Keratinocyte (primary cell): Measurements from ENCODE around the gene TEX12. TPM values are rescaled to one million over a fixed set of nuclear protein-coding genes. Genes with fewer than 3 reads are reported as not detected.
"Not testable (repeated sequence)": the region's sequence is repeated elsewhere in the genome, so short reads cannot be mapped to it uniquely, and the experiment has no call there.

Experiments
- DNase-seq: peaks from one replicate; pipeline ENCODE4 v3.0.0-alpha.2; 2011; ENCODE audit warnings: low read depth, missing footprints, low spot score
- FAIRE-seq: peaks from 2 replicates; lab custom pipeline; 2011; peaks lifted over from hg19 to GRCh38; lab: Jason Lieb, UNC
- H2AFZ ChIP-seq: 2 replicates; pipeline ENCODE4 v1.6.0; 2012; ENCODE audit warnings: low read length, control low read depth, inconsistent platforms; ENCODE audit not compliant: control insufficient read depth
- H3K27ac ChIP-seq: 2 replicates; pipeline ENCODE4 v1.5.1; 2011; ENCODE audit warnings: low read length; ENCODE audit not compliant: control insufficient read depth, insufficient read depth
- H3K27me3 ChIP-seq: 3 replicates; pipeline ENCODE4 v1.6.0; 2011; ENCODE audit warnings: low read length; ENCODE audit not compliant: control insufficient read depth, insufficient read depth; ENCODE audit errors: extremely low read depth
- H3K36me3 ChIP-seq, 2 experiments: 2 replicates in 1 of 2; 3 replicates in 1 of 2; pipeline ENCODE4 v1.5.1; 2011; ENCODE audit warnings: low read length in 2 of 2, mild to moderate bottlenecking in 1 of 2; ENCODE audit not compliant: control insufficient read depth in 2 of 2, insufficient read depth in 2 of 2; ENCODE audit errors: extremely low read depth in 1 of 2
- H3K4me1 ChIP-seq: 3 replicates; pipeline ENCODE4 v1.5.1; 2011; ENCODE audit warnings: low read length; ENCODE audit not compliant: control insufficient read depth, insufficient read depth; ENCODE audit errors: extremely low read depth
- H3K4me2 ChIP-seq: 3 replicates; pipeline ENCODE4 v1.6.0; 2011; ENCODE audit warnings: low read depth, low read length; ENCODE audit not compliant: control insufficient read depth, insufficient read depth; ENCODE audit errors: extremely low read depth
- H3K4me3 ChIP-seq, 3 experiments: fragments of 200-600 bp in 1 of 3; sonication (generic) in 1 of 3; 2 replicates in 2 of 3; 3 replicates in 1 of 3; pipeline ENCODE4 v1.5.1; 2011 to 2016; ENCODE audit warnings: low read length in 3 of 3, mild to moderate bottlenecking in 3 of 3, control low read depth in 2 of 3, inconsistent platforms in 1 of 3, low read depth in 1 of 3, mixed read lengths in 1 of 3, mixed run types in 1 of 3, moderate library complexity in 1 of 3; ENCODE audit not compliant: control insufficient read depth in 2 of 3, insufficient read depth in 2 of 3; ENCODE audit errors: extremely low read depth in 1 of 3
- H3K79me2 ChIP-seq: 2 replicates; pipeline ENCODE4 v1.6.0; 2012; ENCODE audit warnings: low read length; ENCODE audit not compliant: control insufficient read depth, insufficient read depth
- H3K9ac ChIP-seq: 3 replicates; pipeline ENCODE4 v1.6.0; 2011; ENCODE audit warnings: low read length; ENCODE audit not compliant: control insufficient read depth, insufficient read depth; ENCODE audit errors: extremely low read depth
- H3K9me1 ChIP-seq: 3 replicates; pipeline ENCODE4 v1.6.0; 2011; ENCODE audit warnings: low read length; ENCODE audit not compliant: control insufficient read depth, insufficient read depth; ENCODE audit errors: extremely low read depth
- H3K9me3 ChIP-seq: 2 replicates; pipeline ENCODE4 v1.5.1; 2012; ENCODE audit warnings: low read depth, low read length; ENCODE audit not compliant: control insufficient read depth
- H4K20me1 ChIP-seq: 3 replicates; pipeline ENCODE4 v1.6.0; 2011; ENCODE audit warnings: low read length; ENCODE audit not compliant: control insufficient read depth, insufficient read depth; ENCODE audit errors: extremely low read depth
- EZH2 ChIP-seq: IDR thresholded peaks from one replicate; pipeline ENCODE4 v1.6.1; 2012; ENCODE audit warnings: inconsistent platforms, mild to moderate bottlenecking, low read length, moderate library complexity
- dilution Hi-C: fragments of 300-500 bp; cut with MboI; formaldehyde crosslinking; loops from one replicate; pipeline ENCODE4 v1.7.0; 2020; ENCODE audit warnings: low sequenced_read_pairs; ENCODE audit not compliant: extremely low pct_ligation_motif_present
- polyA plus RNA-seq, 5 experiments: library from polyadenylated mRNA; depleted of rRNA in 3 of 5; stranded (reverse) in 3 of 5; stranded (forward) in 1 of 5; unstranded in 1 of 5; fragments of >200 nt; gene quantifications; 1 replicate in 1 of 5; 2 replicates in 3 of 5; 3 replicates in 1 of 5; pipeline versions ENCODE4 v1.2.1 to v1.2.3, GENCODE V29; 2011 to 2012; ENCODE audit warnings: missing spikeins in 2 of 5, low read depth in 1 of 5, low replicate concordance in 1 of 5
- TF ChIP-seq, protein P1 (sequence below), 3 experiments: IDR thresholded peaks in 1 of 3; conservative IDR thresholded peaks in 1 of 3; optimal IDR thresholded peaks in 1 of 3; 2 replicates in 2 of 3; 3 replicates in 1 of 3; pipeline versions ENCODE3 to v1.5.1; 2011; ENCODE audit warnings: low read length in 3 of 3, mild to moderate bottlenecking in 3 of 3, moderate library complexity in 2 of 3, control low read depth in 1 of 3, inconsistent platforms in 1 of 3; ENCODE audit not compliant: insufficient read depth in 2 of 3; ENCODE audit errors: extremely low read depth in 1 of 3

The TEX12 gene
- polyA plus RNA-seq, 1 donor (not counting 4 experiments of a cell fraction or from before 2014, with no cell fraction given) = not detected

DNA sequence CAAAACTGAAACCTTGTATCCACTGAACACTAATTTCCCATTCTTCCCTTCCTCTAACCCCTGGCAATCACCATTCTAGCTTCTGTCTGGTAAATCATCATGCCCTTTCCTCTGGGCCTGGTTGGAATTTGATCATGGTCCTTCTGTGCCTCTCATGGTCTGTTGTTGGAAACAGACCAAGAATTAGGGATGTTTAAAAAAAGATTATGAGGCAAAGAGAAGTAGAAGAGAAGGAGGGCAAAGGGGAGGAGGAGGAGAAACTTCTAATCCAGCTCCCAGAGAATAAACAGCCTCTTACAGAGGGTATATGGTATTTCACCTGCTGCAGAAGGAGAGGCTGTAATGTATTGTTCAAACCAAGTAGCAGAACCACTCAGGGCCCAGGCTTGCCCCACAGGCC, 18.7 kb downstream of the TEX12 start:
- dilution Hi-C loops = no loop called here
- FAIRE-seq (no peak), DNase-seq (no peak)
- Histone ChIP-seq H3K9me3 (no peaks in the 10 kb centered on the region), H3K9ac (no peak overlapping the region), H4K20me1 (no peaks in the 10 kb centered on the region), H3K9me1 (no peaks in the 10 kb centered on the region), H3K4me2 (no peak overlapping the region), H3K27me3 (no peaks in the 10 kb centered on the region), H2AFZ (no peak overlapping the region), H3K4me1 (no peaks in the 10 kb centered on the region), H3K79me2 (no peaks in the 10 kb centered on the region), H3K36me3 (no peaks in the 10 kb centered on the region), H3K27ac (no peak overlapping the region), H3K4me3 (no peak overlapping the region)
- TF ChIP-seq, protein P1, sequence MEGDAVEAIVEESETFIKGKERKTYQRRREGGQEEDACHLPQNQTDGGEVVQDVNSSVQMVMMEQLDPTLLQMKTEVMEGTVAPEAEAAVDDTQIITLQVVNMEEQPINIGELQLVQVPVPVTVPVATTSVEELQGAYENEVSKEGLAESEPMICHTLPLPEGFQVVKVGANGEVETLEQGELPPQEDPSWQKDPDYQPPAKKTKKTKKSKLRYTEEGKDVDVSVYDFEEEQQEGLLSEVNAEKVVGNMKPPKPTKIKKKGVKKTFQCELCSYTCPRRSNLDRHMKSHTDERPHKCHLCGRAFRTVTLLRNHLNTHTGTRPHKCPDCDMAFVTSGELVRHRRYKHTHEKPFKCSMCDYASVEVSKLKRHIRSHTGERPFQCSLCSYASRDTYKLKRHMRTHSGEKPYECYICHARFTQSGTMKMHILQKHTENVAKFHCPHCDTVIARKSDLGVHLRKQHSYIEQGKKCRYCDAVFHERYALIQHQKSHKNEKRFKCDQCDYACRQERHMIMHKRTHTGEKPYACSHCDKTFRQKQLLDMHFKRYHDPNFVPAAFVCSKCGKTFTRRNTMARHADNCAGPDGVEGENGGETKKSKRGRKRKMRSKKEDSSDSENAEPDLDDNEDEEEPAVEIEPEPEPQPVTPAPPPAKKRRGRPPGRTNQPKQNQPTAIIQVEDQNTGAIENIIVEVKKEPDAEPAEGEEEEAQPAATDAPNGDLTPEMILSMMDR (optimal IDR thresholded peaks at IDR 0.05 in 1 of 3, IDR thresholded peaks at IDR 0.05 in 1 of 3, conservative IDR thresholded peaks at IDR 0.05 in 1 of 3; ENCODE audit: extremely low read depth in 1 of 3, insufficient read depth in 2 of 3, low read length in 3 of 3) = no peak
- no peak for TF ChIP-seq EZH2

DNA sequence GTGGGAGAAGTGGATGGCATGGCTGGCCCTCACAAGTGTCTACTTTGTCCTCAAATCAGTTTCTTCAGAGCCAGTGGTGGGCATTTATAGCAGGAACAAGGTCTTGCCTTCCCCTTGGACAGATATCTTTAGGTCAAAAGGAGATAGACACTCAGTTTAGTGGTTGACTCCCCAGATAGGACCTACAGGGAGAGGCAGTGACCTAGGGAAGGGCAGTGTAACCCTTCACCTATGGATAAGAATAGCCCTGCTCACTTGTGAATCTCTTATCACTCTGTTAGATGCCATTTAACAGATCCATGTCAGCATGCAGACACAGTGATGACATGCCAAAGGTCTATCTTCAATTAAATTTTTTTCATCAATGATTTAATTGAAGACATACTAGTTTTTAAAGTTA, 19.1 kb downstream of the TEX12 start:
- Histone ChIP-seq H3K27ac (no peak overlapping the region), H3K9me1 (no peaks in the 10 kb centered on the region), H3K4me2 (no peak overlapping the region), H3K4me1 (no peaks in the 10 kb centered on the region), H3K9me3 (no peaks in the 10 kb centered on the region), H3K4me3 (no peak overlapping the region), H3K79me2 (no peaks in the 10 kb centered on the region), H3K9ac (no peak overlapping the region), H3K27me3 (no peaks in the 10 kb centered on the region), H3K36me3 (no peaks in the 10 kb centered on the region), H4K20me1 (no peaks in the 10 kb centered on the region), H2AFZ (no peak overlapping the region)
- TF ChIP-seq, protein P1 (optimal IDR thresholded peaks at IDR 0.05 in 1 of 3, IDR thresholded peaks at IDR 0.05 in 1 of 3, conservative IDR thresholded peaks at IDR 0.05 in 1 of 3; ENCODE audit: extremely low read depth in 1 of 3, insufficient read depth in 2 of 3, low read length in 3 of 3) = no peak
- no peak for TF ChIP-seq EZH2
- dilution Hi-C loops = no loop called here
- DNase-seq (no peak), FAIRE-seq (no peak)

DNA sequence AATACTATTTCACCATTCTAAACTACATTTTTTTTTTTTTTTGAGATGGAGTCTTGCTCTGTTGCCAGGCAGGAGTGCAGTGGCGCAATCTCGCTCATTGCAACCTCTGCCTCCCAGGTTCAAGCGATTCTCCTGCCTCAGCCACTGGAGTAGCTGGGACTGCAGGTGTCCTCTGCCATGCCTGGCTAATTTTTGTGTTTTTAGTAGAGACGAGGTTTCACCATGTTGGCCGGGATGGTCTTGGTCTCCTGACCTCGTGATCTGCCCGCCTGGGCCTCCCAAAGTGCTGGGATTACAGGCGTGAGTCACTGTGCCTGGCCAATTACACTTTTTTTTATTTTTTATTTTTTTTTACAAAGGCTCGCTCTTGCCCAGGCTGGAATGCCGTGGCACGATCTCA, 27.9 kb downstream of the TEX12 start:
- H3K36me3 ChIP-seq, dilution Hi-C loops, H3K79me2 ChIP-seq, H4K20me1 ChIP-seq, H3K9ac ChIP-seq, H3K9me1 ChIP-seq, H3K4me3 ChIP-seq, FAIRE-seq, H3K27ac ChIP-seq, DNase-seq, H3K9me3 ChIP-seq, H3K27me3 ChIP-seq, H3K4me2 ChIP-seq, H2AFZ ChIP-seq: not testable (repeated sequence)
- peaks cover 16% of the 10 kb centered on the region for H3K4me1 ChIP-seq
